Fibroblast of pulmonary artery (primary cell): ENCODE data around the gene ANKRD16.

ENCODE experiments used
- DNase-seq: peaks from one replicate; pipeline ENCODE4 v3.0.0-alpha.2; 2010; ENCODE audit warnings: low read depth
- H3K4me3 ChIP-seq: replicated peaks from 2 replicates; pipeline ENCODE4 v1.5.1; 2011; ENCODE audit warnings: low read depth, mild to moderate bottlenecking, control low read depth, low read length, moderate library complexity
- TF ChIP-seq, protein P1 (sequence below): IDR thresholded peaks from 2 replicates; pipeline ENCODE4 v1.5.1; 2011; ENCODE audit warnings: mild to moderate bottlenecking, control low read depth, low read length, inconsistent platforms; ENCODE audit errors: missing control alignments

ANKRD16 gene

DNA sequence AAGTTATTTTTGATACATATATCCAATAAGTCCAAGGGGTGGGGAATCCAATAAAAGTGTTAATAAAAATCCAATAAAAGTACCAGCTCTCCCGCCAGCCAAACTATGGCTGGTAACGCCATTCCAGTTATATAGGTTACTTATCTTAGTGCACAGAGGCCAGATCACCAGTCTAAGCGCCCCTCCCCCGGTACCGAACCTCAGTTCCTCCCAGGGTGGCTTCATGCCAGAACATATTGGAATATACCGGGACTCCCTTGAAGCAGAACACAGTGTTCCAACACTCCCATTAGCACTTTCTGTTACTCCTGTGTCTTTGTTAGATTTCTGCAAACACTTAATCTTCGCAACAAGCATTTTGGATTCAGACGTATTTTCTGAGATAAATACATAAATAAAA lies 7.8 kb upstream of the ANKRD16 start:
- TF ChIP-seq, protein P1, sequence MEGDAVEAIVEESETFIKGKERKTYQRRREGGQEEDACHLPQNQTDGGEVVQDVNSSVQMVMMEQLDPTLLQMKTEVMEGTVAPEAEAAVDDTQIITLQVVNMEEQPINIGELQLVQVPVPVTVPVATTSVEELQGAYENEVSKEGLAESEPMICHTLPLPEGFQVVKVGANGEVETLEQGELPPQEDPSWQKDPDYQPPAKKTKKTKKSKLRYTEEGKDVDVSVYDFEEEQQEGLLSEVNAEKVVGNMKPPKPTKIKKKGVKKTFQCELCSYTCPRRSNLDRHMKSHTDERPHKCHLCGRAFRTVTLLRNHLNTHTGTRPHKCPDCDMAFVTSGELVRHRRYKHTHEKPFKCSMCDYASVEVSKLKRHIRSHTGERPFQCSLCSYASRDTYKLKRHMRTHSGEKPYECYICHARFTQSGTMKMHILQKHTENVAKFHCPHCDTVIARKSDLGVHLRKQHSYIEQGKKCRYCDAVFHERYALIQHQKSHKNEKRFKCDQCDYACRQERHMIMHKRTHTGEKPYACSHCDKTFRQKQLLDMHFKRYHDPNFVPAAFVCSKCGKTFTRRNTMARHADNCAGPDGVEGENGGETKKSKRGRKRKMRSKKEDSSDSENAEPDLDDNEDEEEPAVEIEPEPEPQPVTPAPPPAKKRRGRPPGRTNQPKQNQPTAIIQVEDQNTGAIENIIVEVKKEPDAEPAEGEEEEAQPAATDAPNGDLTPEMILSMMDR = no peak
- DNase-seq = no peak
- no peak overlapping the region for H3K4me3 ChIP-seq

- DNase-seq = no peak
- H3K4me3 ChIP-seq = no peak overlapping the region
- TF ChIP-seq, protein P1 = no peak
Measured at GRCh38 chr10:5897053-5897340, 7.3 kb upstream of the ANKRD16 start.

DNA sequence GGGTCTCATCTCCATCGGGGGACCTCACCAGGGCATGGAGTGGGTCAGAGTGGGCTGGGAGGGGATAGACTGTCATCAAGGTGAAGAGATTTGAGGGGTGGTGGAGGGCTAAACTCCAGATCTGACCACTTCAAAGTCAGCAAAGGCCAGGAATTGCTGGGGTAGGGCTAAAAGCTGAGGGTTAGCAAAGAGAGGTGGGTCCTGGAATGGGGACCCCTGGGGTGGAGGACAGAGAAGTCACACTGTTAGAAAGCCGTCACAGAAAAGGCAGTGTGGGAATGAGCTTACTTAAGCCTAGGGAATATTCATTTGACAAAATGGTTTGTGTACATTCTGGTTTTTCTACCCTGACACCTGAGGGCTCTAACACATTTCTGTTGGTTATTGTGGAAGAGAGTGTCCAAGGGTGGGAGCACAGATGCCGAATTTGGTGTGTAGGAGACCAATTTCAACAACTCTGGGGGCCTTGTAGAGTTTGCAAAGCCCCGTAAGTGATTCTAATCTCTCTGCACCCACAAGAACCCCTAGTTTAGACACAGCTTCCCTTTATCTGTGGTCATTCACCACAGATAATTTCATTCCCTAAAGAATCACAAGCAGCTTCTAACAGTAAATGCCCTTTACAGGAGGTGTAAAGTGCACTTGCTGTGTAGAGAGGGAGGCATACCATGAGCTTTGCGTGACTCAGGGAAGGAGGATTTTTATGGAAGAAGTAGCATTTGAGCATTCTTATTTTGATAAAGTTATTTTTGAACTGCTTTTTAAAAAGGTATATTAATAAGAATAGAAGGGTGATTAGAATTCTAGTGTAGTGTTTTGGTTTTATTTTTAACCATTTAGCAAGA lies 6.7 kb upstream of the ANKRD16 start:
- no peak for DNase-seq
- no peak overlapping the region for H3K4me3 ChIP-seq
- TF ChIP-seq, protein P1 = no peak

- DNase-seq = no peak
- H3K4me3 ChIP-seq = no peak overlapping the region
- TF ChIP-seq, protein P1 = no peak
Measured at GRCh38 chr10:5895804-5896203, 6.1 kb upstream of the ANKRD16 start.

GRCh38 chr10:5895365-5895764 lies 5.7 kb upstream of the ANKRD16 start:
- TF ChIP-seq, protein P1 = no peak
- no peak overlapping the region for H3K4me3 ChIP-seq
- DNase-seq = no peak

DNA sequence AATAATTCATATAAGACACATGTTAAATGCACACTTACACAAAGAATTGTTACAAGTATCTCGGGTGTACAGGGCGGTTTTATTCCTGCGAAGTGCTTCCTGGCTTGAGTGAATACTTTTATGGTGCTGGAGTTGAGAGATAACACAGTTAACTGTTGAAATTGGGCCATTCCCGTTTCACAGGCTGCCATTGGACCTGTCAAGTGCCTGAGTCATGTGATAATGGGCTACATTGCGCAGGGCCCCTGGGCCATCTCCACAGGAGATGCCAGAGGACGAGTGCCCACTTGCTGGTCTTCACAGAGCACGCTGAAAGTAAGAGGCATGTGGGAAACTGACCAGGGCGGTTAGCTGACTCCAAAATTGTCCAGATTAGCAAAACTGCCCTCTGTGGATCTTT lies 5.2 kb upstream of the ANKRD16 start:
- DNase-seq = no peak
- TF ChIP-seq, protein P1 = no peak
- no peak overlapping the region for H3K4me3 ChIP-seq

- DNase-seq = no peak
- H3K4me3 ChIP-seq = no peak overlapping the region
- TF ChIP-seq, protein P1 = no peak
Measured at GRCh38 chr10:5894403-5894802, 4.7 kb upstream of the ANKRD16 start.
